Left cardiac atrium (tissue), 4 donors: ENCODE data around the gene TSPY3. TPM values are rescaled to one million over a fixed set of nuclear protein-coding genes. Genes with fewer than 3 reads are reported as not detected.
"Not testable (repeated sequence)": the region's sequence is repeated elsewhere in the genome, so short reads cannot be mapped to it uniquely, and the experiment has no call there.

Experiments
- ATAC-seq, 2 donors: fragments of 200-7000 bp; cut with Tn5 transposase; one replicate each; pipeline ENCODE4 v1.9.1; 2020; ENCODE audit warnings: mild to moderate bottlenecking in 2 of 2, moderate library complexity in 2 of 2
- DNase-seq: peaks from one replicate; pipeline ENCODE4 v3.0.0-alpha.2; 2020
- intact Hi-C, 2 donors: fragments of 100-400 bp; cut with DNase I; formaldehyde crosslinking; loops; one replicate each; pipeline versions ENCODE4 v1.14.1 to v1.15.1; 2022 to 2023
- long read RNA-seq: library from polyadenylated mRNA; unstranded; transcript quantifications from one replicate; pipeline ENCODE4 v2.0.0, GENCODE V29; 2021
- total RNA-seq, 2 donors: library from RNA; stranded (reverse); fragmentation: NEBNext Ultra II Directional; extraction: Animal tissue kit (Norgen Biotek cat#: 25700); gene quantifications; one replicate each; pipeline ENCODE4 v1.2.1, GENCODE V29; 2021
- donor health status: DM: no; HTN: yes; CAD: no.
- donor health status: DM: no; HTN: yes; CAD: no; lungs with severe emphysema.
- donor health status: DM: yes; HTN: yes; CAD: no.
- donor health status: Dilated cardiomyopathy.

TSPY3 gene, protein sequence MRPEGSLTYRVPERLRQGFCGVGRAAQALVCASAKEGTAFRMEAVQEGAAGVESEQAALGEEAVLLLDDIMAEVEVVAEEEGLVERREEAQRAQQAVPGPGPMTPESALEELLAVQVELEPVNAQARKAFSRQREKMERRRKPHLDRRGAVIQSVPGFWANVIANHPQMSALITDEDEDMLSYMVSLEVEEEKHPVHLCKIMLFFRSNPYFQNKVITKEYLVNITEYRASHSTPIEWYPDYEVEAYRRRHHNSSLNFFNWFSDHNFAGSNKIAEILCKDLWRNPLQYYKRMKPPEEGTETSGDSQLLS
- not detected for total RNA-seq
- long read RNA-seq = 0 reads

DNA sequence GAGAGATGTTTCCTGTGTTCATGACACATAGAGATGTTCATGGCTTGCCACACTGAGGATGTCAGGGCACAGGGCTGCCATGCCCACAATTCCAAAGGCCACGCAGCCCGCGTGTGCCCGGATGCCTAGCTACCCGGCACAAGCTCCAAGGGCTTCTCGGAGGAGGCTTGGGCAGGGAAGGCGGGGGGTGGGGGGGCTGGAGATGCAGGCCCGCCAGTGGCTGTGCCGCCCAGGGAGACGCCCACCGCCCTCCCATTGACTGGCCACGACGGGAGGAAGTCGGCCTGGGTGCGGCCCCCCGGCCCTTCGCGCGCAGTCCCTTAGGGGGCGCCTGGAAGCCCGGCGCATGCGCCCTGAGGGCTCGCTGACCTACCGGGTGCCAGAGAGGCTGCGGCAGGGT is at the start of gene TSPY3:
TSS of gene TSPY3 (plus strand) at position 301 of the 400 bp plus-strand sequence. CDS start at position 347, 46 bp downstream.
- DNase-seq, ATAC-seq, intact Hi-C loops: not testable (repeated sequence)

DNA sequence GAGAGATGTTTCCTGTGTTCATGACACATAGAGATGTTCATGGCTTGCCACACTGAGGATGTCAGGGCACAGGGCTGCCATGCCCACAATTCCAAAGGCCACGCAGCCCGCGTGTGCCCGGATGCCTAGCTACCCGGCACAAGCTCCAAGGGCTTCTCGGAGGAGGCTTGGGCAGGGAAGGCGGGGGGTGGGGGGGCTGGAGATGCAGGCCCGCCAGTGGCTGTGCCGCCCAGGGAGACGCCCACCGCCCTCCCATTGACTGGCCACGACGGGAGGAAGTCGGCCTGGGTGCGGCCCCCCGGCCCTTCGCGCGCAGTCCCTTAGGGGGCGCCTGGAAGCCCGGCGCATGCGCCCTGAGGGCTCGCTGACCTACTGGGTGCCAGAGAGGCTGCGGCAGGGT is 40.7 kb upstream of the TSPY3 start, which contains the start of gene TSPY8:
TSS of gene TSPY8 (plus strand) at position 301 of the 400 bp plus-strand sequence. CDS start at position 347, 46 bp downstream.
- DNase-seq, intact Hi-C loops, ATAC-seq: not testable (repeated sequence)

DNA sequence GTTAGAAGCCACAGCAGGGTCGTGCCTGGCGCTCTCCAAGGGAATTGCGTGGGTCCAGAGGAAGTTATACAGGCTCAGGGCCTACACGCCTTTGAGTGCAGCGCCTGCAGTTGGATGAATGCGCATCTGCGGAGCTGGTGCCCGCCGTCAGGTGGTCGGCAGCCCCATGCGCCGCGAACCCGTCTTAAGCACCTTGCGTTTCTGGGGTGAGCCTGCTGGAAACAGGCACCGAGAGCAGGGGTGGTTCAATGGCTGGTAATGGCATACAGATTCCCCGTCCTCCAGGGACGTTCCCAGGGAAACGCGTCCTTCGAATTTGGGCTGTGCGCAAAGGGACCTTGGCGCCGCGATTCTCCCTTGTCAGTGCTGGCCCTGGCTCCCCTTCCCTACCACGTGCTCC is 1.7 kb upstream of the TSPY3 start:
- DNase-seq, ATAC-seq, intact Hi-C loops: not testable (repeated sequence)

Other genes with a start within 250 kb of the TSPY3 start
- not detected for gene TSPY4, start 61.0 kb upstream of the TSPY3 start, total RNA-seq
- not detected for gene TSPY8, start 40.6 kb upstream of the TSPY3 start, total RNA-seq
- not detected for gene TSPY1, start 68.5 kb downstream of the TSPY3 start, total RNA-seq
- not detected for gene TSPY9, start 88.8 kb downstream of the TSPY3 start, total RNA-seq
- gene TSPY10, start 129.5 kb downstream of the TSPY3 start, total RNA-seq = not detected